Dedifferentiated amniotic fluid mesenchymal stem cell (primary cell): ENCODE measurements around the gene PDE3A.
A peak's percentile ranks its signal among the peaks of the same experiment; 100 is the strongest.

Experiments used
- DNase-seq: peaks from one replicate; pipeline ENCODE4 v3.0.0-alpha.2; 2016; ENCODE audit errors: extremely low spot score

PDE3A gene

GRCh38 chr12:20494851-20495250 is 126.5 kb downstream of the PDE3A start:
- DNase-seq = peak; percentile 39

GRCh38 chr12:20495997-20496396 is 127.7 kb downstream of the PDE3A start:
- DNase-seq = no peak

- no peak for DNase-seq
Measured at GRCh38 chr12:20497707-20498106, 129.4 kb downstream of the PDE3A start.

GRCh38 chr12:20501958-20502357 is 133.6 kb downstream of the PDE3A start:
- no peak for DNase-seq

GRCh38 chr12:20503858-20504257 is 135.5 kb downstream of the PDE3A start:
- DNase-seq = no peak

GRCh38 chr12:20505056-20505455 is 136.7 kb downstream of the PDE3A start:
- no peak for DNase-seq

GRCh38 chr12:20507056-20507455 is 138.7 kb downstream of the PDE3A start:
- no peak for DNase-seq

GRCh38 chr12:20507711-20508110 is 139.4 kb downstream of the PDE3A start:
- no peak for DNase-seq

GRCh38 chr12:20508359-20508758 is 140.0 kb downstream of the PDE3A start:
- DNase-seq = peak; percentile 37

- no peak for DNase-seq
Measured at GRCh38 chr12:20508962-20509361, 140.6 kb downstream of the PDE3A start.

- no peak for DNase-seq
Measured at GRCh38 chr12:20510811-20511210, 142.5 kb downstream of the PDE3A start.

- no peak for DNase-seq
Measured at GRCh38 chr12:20513189-20513588, 144.9 kb downstream of the PDE3A start.

GRCh38 chr12:20514598-20514997 is 146.3 kb downstream of the PDE3A start:
- DNase-seq = no peak

GRCh38 chr12:20520532-20520931 is 152.2 kb downstream of the PDE3A start:
- DNase-seq = no peak

GRCh38 chr12:20523658-20524057 is 155.3 kb downstream of the PDE3A start:
- no peak for DNase-seq

- no peak for DNase-seq
Measured at GRCh38 chr12:20524113-20524512, 155.8 kb downstream of the PDE3A start.

- DNase-seq = no peak
Measured at GRCh38 chr12:20525064-20525610, 156.8 kb downstream of the PDE3A start.

GRCh38 chr12:20527417-20528163 is 159.3 kb downstream of the PDE3A start:
- no peak for DNase-seq

- DNase-seq = no peak
Measured at GRCh38 chr12:20528208-20528607, 159.9 kb downstream of the PDE3A start.

GRCh38 chr12:20546267-20546666 is 177.9 kb downstream of the PDE3A start:
- no peak for DNase-seq

GRCh38 chr12:20547816-20548575 is 179.7 kb downstream of the PDE3A start:
- DNase-seq = peak; percentile 44

GRCh38 chr12:20548611-20549010 is 180.3 kb downstream of the PDE3A start:
- no peak for DNase-seq
